Hepatocyte (in vitro differentiated cells): ENCODE data around the gene RASGRP4. TPM values are rescaled to one million over a fixed set of nuclear protein-coding genes. Genes with fewer than 3 reads are reported as not detected.
A peak's percentile ranks its signal among the peaks of the same experiment; 100 is the strongest.

Experiments used
- DNase-seq: peaks from one replicate; pipeline ENCODE4 v3.0.0-alpha.2; 2016; ENCODE audit warnings: low spot score
- H2AFZ ChIP-seq: fragments of 200-600 bp; sonication (generic); 2 replicates; pipeline ENCODE4 v1.6.0; 2016; ENCODE audit warnings: antibody characterized with exemption, mild to moderate bottlenecking
- H3K27ac ChIP-seq: fragments of 200-600 bp; sonication (generic); 2 replicates; pipeline ENCODE4 v1.5.1; 2016; ENCODE audit warnings: mild to moderate bottlenecking
- H3K27me3 ChIP-seq: fragments of 200-600 bp; sonication (generic); 2 replicates; pipeline ENCODE4 v1.6.1; 2016
- H3K36me3 ChIP-seq: fragments of 200-600 bp; sonication (generic); replicated peaks from 2 replicates; pipeline ENCODE4 v1.5.1; 2016; ENCODE audit warnings: low read depth; ENCODE audit not compliant: insufficient read depth
- H3K4me1 ChIP-seq: fragments of 200-600 bp; sonication (generic); 2 replicates; pipeline ENCODE4 v1.5.1; 2016; ENCODE audit warnings: mild to moderate bottlenecking, moderate library complexity; ENCODE audit not compliant: insufficient read depth
- H3K4me2 ChIP-seq: fragments of 200-600 bp; sonication (generic); 2 replicates; pipeline ENCODE4 v1.6.0; 2016
- H3K4me3 ChIP-seq: fragments of 200-600 bp; sonication (generic); 2 replicates; pipeline ENCODE4 v1.5.1; 2016; ENCODE audit warnings: mild to moderate bottlenecking
- H3K79me2 ChIP-seq: fragments of 200-600 bp; sonication (generic); 2 replicates; pipeline ENCODE4 v1.6.0; 2017; ENCODE audit warnings: mild to moderate bottlenecking
- H3K9me2 ChIP-seq: fragments of 200-600 bp; sonication (generic); replicated peaks from 2 replicates; pipeline ENCODE4 v1.6.0; 2017; ENCODE audit warnings: mild to moderate bottlenecking; ENCODE audit not compliant: insufficient read depth
- H3K9me3 ChIP-seq: fragments of 200-600 bp; sonication (generic); 2 replicates; pipeline ENCODE4 v1.5.1; 2016; ENCODE audit warnings: low read depth, mild to moderate bottlenecking
- H4K20me1 ChIP-seq: fragments of 200-600 bp; sonication (generic); 2 replicates; pipeline ENCODE4 v1.6.0; 2016; ENCODE audit warnings: mild to moderate bottlenecking; ENCODE audit not compliant: insufficient read depth, poor library complexity, severe bottlenecking
- CTCF ChIP-seq: fragments of 200-600 bp; sonication (generic); IDR thresholded peaks from 2 replicates; pipeline ENCODE4 v1.5.1; 2016; ENCODE audit warnings: antibody characterized with exemption, mild to moderate bottlenecking; ENCODE audit not compliant: poor library complexity
- EZH2 ChIP-seq: fragments of 200-600 bp; sonication (generic); IDR thresholded peaks from 2 replicates; pipeline ENCODE4 v1.6.1; 2016; ENCODE audit warnings: antibody characterized with exemption, mild to moderate bottlenecking, borderline replicate concordance
- EZH2phosphoT487 ChIP-seq: fragments of 200-600 bp; sonication (generic); IDR thresholded peaks from one replicate; pipeline ENCODE4 v1.6.1; 2018; ENCODE audit warnings: antibody characterized with exemption, mild to moderate bottlenecking, low read depth, moderate library complexity; ENCODE audit not compliant: unreplicated experiment, severe bottlenecking
- WGBS: methylation state at CpG from one replicate; pipeline ENCODE4 v1.1.6; 2016; ENCODE audit warnings: low lambda C conversion rate; ENCODE audit errors: missing lambda C conversion rate; 5-methylcytosine and 5-hydroxymethylcytosine counted together
- polyA plus RNA-seq: library from polyadenylated mRNA; unstranded; fragments of >200 nt; fragmentation: Nextera tagmentation; extraction: Ambion mirVana; gene quantifications from 2 replicates; pipeline ENCODE4 v1.2.1, GENCODE V29; 2016
- total RNA-seq: library from RNA; depleted of rRNA; stranded (reverse); fragments of >200 nt; gene quantifications from 2 replicates; pipeline ENCODE4 v1.2.3, GENCODE V29; 2014

Gene RASGRP4
- total and polyA plus RNA-seq, 2 experiments from 2014 or later = 0.07 TPM; not detected in 1

- Histone ChIP-seq H3K79me2 (no peaks in the 10 kb centered on the region), H4K20me1 (no peaks in the 10 kb centered on the region), H3K4me3 (peak overlapping the region; percentile 37), H3K9me3 (no peaks in the 10 kb centered on the region), H3K4me2 (peak overlapping the region; percentile 100), H2AFZ (peak overlapping the region; percentile 58), H3K9me2 (no peaks in the 10 kb centered on the region), H3K4me1 (peaks cover 8% of the 10 kb centered on the region), H3K36me3 (no peaks in the 10 kb centered on the region), H3K27ac (no peak overlapping the region), H3K27me3 (peaks cover 31% of the 10 kb centered on the region)
- TF ChIP-seq CTCF (no peak), EZH2phosphoT487 (no peak), EZH2 (no peak)
- WGBS = 40% methylated on average over 23 of the region's 23 CpGs
- DNase-seq = no peak
These were observed 65.0 kb downstream of the RASGRP4 start for GRCh38 chr19:38360839-38361631.

- Histone ChIP-seq H3K79me2 (no peaks in the 10 kb centered on the region), H3K4me2 (no peak overlapping the region), H2AFZ (no peak overlapping the region), H3K36me3 (no peaks in the 10 kb centered on the region), H3K9me2 (no peaks in the 10 kb centered on the region), H3K9me3 (no peaks in the 10 kb centered on the region), H3K4me1 (peaks cover 8% of the 10 kb centered on the region), H3K27me3 (peaks cover 31% of the 10 kb centered on the region), H4K20me1 (no peaks in the 10 kb centered on the region), H3K4me3 (no peak overlapping the region), H3K27ac (no peak overlapping the region)
- DNase-seq = no peak
- WGBS = 94% methylated on average over 9 of the region's 9 CpGs
- TF ChIP-seq CTCF (no peak), EZH2 (no peak)
These were observed 65.7 kb downstream of the RASGRP4 start for GRCh38 chr19:38360351-38360750.

GRCh38 chr19:38359242-38360021 is 66.6 kb downstream of the RASGRP4 start:
- no peak overlapping the region for H3K4me3 ChIP-seq

More at GRCh38 chr19:38359242-38360021, 66.6 kb downstream of the RASGRP4 start:
- Histone ChIP-seq H3K9me3 (no peaks in the 10 kb centered on the region), H3K79me2 (no peaks in the 10 kb centered on the region), H3K27ac (no peak overlapping the region), H3K4me2 (no peak overlapping the region), H3K4me1 (peaks cover 8% of the 10 kb centered on the region), H3K27me3 (peaks cover 31% of the 10 kb centered on the region), H3K36me3 (no peaks in the 10 kb centered on the region), H3K9me2 (no peaks in the 10 kb centered on the region), H2AFZ (no peak overlapping the region), H4K20me1 (no peaks in the 10 kb centered on the region)
- DNase-seq = no peak
- WGBS = 75% methylated on average over 15 of the region's 18 CpGs
- no peak for TF ChIP-seq EZH2
- TF ChIP-seq CTCF = no peak
- TF ChIP-seq EZH2phosphoT487 = no peak

Other genes with a start within 250 kb of the RASGRP4 start
- gene DPF1, start 202.0 kb downstream of the RASGRP4 start, total RNA-seq = 1.2 and 2.1 TPM in 2 replicates
- gene DPF1, start 202.0 kb downstream of the RASGRP4 start, polyA plus RNA-seq = 2.0 and 2.7 TPM in 2 replicates
- gene PPP1R14A, start 169.8 kb downstream of the RASGRP4 start, total RNA-seq = 13.0 and 15.1 TPM in 2 replicates
- gene PPP1R14A, start 169.8 kb downstream of the RASGRP4 start, polyA plus RNA-seq = 50.5 and 56.9 TPM in 2 replicates
- 508 and 590 TPM in 2 replicates for gene SPINT2, start 161.6 kb downstream of the RASGRP4 start, total RNA-seq
- gene SPINT2, start 161.6 kb downstream of the RASGRP4 start, polyA plus RNA-seq = 834 and 885 TPM in 2 replicates
- 126 and 153 TPM in 2 replicates for gene C19orf33, start 122.0 kb downstream of the RASGRP4 start, total RNA-seq
- 118 and 123 TPM in 2 replicates for gene C19orf33, start 122.0 kb downstream of the RASGRP4 start, polyA plus RNA-seq
- 50.0 and 54.9 TPM in 2 replicates for gene YIF1B, start 110.3 kb downstream of the RASGRP4 start, total RNA-seq
- 101 and 105 TPM in 2 replicates for gene YIF1B, start 110.3 kb downstream of the RASGRP4 start, polyA plus RNA-seq
- gene KCNK6, start 106.4 kb downstream of the RASGRP4 start, total RNA-seq = 7.1 and 9.0 TPM in 2 replicates
- 16.0 and 21.5 TPM in 2 replicates for gene KCNK6, start 106.4 kb downstream of the RASGRP4 start, polyA plus RNA-seq
- 14.5 and 19.1 TPM in 2 replicates for gene CATSPERG, start 90.4 kb downstream of the RASGRP4 start, total RNA-seq
- gene CATSPERG, start 90.4 kb downstream of the RASGRP4 start, polyA plus RNA-seq = 26.1 and 38.0 TPM in 2 replicates
- gene PSMD8, start 51.6 kb downstream of the RASGRP4 start, total RNA-seq = 250 and 263 TPM in 2 replicates
- 278 and 312 TPM in 2 replicates for gene PSMD8, start 51.6 kb downstream of the RASGRP4 start, polyA plus RNA-seq
- gene GGN, start 38.2 kb downstream of the RASGRP4 start, total RNA-seq = 0.12 and 0.60 TPM in 2 replicates
- 1.1 and 1.6 TPM in 2 replicates for gene GGN, start 38.2 kb downstream of the RASGRP4 start, polyA plus RNA-seq
- gene SPRED3, start 37.5 kb downstream of the RASGRP4 start, total RNA-seq = 0.68 and 4.0 TPM in 2 replicates
- gene SPRED3, start 37.5 kb downstream of the RASGRP4 start, polyA plus RNA-seq = 2.3 and 3.9 TPM in 2 replicates
- gene FAM98C, start 23.1 kb downstream of the RASGRP4 start, total RNA-seq = 9.9 and 17.3 TPM in 2 replicates
- gene FAM98C, start 23.1 kb downstream of the RASGRP4 start, polyA plus RNA-seq = 20.2 and 27.7 TPM in 2 replicates
- 0.04 and 0.07 TPM in 2 replicates for gene RYR1, start 7.5 kb upstream of the RASGRP4 start, total RNA-seq
- gene RYR1, start 7.5 kb upstream of the RASGRP4 start, polyA plus RNA-seq = 0.21 and 0.39 TPM in 2 replicates
- gene MAP4K1, start 191.7 kb upstream of the RASGRP4 start, total RNA-seq = 0.57 and 0.96 TPM in 2 replicates
- gene MAP4K1, start 191.7 kb upstream of the RASGRP4 start, polyA plus RNA-seq = 2.6 and 4.5 TPM in 2 replicates
- gene EIF3K, start 193.0 kb upstream of the RASGRP4 start, total RNA-seq = 309 and 354 TPM in 2 replicates
- 170 and 171 TPM in 2 replicates for gene EIF3K, start 193.0 kb upstream of the RASGRP4 start, polyA plus RNA-seq
- 278 and 321 TPM in 2 replicates for gene ACTN4, start 221.4 kb upstream of the RASGRP4 start, total RNA-seq
- 54.4 and 59.3 TPM in 2 replicates for gene ACTN4, start 221.4 kb upstream of the RASGRP4 start, polyA plus RNA-seq